Tibial nerve (tissue), 4 donors: ENCODE measurements around the gene C18orf32.

Experiments used
- EP300 ChIP-seq, 2 donors: sonication (generic); formaldehyde crosslinking; IDR thresholded peaks; one replicate each; pipeline ENCODE4 v1.6.1; 2017; ENCODE audit warnings: antibody characterized with exemption in 2 of 2, mild to moderate bottlenecking in 1 of 2
- POLR2A ChIP-seq, 2 donors: fragments of 450-650 bp; IDR thresholded peaks; one replicate each; pipeline ENCODE4 v1.6.1; 2017; ENCODE audit warnings: antibody characterized with exemption in 2 of 2, mild to moderate bottlenecking in 2 of 2, moderate library complexity in 2 of 2
- TF ChIP-seq, protein P1 (sequence below), 5 experiments: fragments of 200-600 bp in 3 of 5; fragments of 450-650 bp in 2 of 5; sonication (generic) in 3 of 5; IDR thresholded peaks; one replicate each; pipeline ENCODE4 v1.5.1; 2016 to 2019; ENCODE audit warnings: antibody characterized with exemption in 5 of 5, mild to moderate bottlenecking in 3 of 5, moderate library complexity in 2 of 5

DNA sequence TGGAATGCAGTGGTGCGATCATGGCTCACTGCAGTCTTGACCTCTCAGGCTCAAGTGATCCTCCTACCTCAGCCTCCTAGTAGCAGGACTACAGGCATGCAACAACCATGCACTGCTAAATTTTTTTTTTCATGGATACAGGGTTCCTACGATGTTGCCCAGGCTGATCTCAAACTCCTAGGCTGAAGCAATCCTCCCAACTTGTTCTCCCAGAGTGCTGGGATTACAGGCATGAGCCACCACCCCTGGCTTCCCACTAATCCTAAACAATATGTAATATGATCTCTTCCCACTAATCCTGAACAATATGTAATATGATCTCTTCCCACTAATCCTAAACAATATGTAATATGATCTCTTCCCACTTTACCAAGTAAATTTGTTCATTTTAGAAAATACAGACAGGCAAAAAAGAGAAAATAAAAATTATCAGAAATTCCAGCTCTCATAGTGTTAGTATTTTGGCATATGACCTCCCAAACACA lies 33.7 kb upstream of the C18orf32 start:
- TF ChIP-seq, protein P1, sequence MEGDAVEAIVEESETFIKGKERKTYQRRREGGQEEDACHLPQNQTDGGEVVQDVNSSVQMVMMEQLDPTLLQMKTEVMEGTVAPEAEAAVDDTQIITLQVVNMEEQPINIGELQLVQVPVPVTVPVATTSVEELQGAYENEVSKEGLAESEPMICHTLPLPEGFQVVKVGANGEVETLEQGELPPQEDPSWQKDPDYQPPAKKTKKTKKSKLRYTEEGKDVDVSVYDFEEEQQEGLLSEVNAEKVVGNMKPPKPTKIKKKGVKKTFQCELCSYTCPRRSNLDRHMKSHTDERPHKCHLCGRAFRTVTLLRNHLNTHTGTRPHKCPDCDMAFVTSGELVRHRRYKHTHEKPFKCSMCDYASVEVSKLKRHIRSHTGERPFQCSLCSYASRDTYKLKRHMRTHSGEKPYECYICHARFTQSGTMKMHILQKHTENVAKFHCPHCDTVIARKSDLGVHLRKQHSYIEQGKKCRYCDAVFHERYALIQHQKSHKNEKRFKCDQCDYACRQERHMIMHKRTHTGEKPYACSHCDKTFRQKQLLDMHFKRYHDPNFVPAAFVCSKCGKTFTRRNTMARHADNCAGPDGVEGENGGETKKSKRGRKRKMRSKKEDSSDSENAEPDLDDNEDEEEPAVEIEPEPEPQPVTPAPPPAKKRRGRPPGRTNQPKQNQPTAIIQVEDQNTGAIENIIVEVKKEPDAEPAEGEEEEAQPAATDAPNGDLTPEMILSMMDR (IDR thresholded peaks at IDR 0.05) = no peak
- TF ChIP-seq EP300 (IDR thresholded peaks at IDR 0.05) = no peak
- no peak for TF ChIP-seq POLR2A (IDR thresholded peaks at IDR 0.05)
